ENCODE data around the gene SLC4A9.
A peak's percentile ranks its signal among the peaks of the same experiment; 100 is the strongest.

SLC4A9 gene

DNA sequence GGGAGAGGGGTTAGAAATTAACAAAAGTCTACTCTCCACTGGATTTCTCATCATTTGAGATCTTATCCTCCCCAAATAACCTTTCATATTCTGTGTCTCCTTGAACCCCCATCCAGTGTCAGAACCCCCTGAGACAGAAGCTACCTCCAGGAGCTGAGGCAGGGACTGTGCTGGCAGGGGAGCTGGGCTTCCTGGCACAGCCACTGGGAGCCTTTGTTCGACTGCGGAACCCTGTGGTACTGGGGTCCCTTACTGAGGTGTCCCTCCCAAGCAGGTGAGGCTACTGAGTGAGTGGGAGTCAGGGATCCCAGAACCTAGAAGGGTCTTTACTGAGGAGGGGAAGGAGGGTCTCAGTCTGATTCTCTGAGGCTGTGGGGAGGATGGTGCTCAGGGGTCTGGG, 1.9 kb downstream of the SLC4A9 start:
- no peak for DNase-seq (ENCODE audit: low read depth)

DNA sequence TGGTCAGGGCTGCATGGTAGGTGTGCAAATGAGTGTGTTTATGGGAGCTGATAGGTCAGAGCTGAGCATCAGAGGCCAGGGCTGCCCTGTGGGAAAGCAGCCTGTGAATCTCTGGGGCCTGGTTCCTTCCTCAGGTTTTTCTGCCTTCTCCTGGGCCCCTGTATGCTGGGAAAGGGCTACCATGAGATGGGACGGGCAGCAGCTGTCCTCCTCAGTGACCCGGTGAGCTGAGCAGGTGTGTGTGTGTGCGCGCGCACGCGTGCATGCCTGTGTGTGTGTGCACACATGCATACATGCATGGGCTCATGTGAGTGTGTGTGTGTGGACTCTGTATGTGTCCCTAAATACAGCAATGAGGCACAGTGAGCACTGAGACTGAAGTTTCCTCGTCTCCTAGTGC, 2.3 kb downstream of the SLC4A9 start:
- no peak for DNase-seq (ENCODE audit: low read depth)

GRCh38 chr5:140362875-140363630, 3.1 kb downstream of the SLC4A9 start:
- DNase-seq (ENCODE audit: low read depth) = peak; percentile 43

- no peak for DNase-seq (ENCODE audit: low read depth)
These were observed 3.9 kb downstream of the SLC4A9 start for GRCh38 chr5:140363631-140364471.

GRCh38 chr5:140364472-140364765, 4.4 kb downstream of the SLC4A9 start:
- no peak for DNase-seq (ENCODE audit: low read depth)

DNA sequence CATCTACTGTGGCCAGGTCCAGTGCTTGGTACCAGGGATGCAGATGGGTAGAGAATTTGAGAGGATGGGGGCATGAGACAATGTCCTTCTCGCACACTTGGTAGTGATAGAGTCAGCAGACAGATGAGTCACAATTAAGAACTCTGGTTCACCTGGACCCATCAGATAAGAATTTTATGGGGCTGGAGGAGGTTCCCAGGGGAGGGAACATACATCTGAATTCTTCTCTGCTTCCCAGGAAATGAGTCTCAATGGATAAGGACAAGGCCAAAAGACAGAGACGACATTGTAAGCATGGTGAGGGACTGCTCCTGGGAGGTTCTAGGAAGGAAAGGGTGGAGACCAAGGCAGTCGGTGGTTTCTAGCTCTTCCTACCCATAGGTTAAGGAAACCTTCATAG, 5.3 kb downstream of the SLC4A9 start:
- no peak for DNase-seq (ENCODE audit: low read depth)

DNA sequence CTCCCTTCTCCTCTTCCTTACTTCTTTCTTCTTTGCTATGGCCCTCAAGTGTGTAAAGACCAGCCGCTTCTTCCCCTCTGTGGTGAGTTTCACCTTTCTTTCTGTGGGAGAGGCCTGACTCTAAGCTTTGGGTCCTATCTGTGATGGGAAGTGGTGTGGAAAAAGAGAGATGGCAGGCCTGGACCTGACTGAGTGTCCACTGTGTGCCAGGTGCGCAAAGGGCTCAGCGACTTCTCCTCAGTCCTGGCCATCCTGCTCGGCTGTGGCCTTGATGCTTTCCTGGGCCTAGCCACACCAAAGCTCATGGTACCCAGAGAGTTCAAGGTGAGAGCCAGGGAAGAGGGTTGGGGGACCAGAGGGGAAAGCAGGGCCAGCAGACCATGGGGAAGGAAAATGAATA, 5.9 kb downstream of the SLC4A9 start:
- no peak for DNase-seq (ENCODE audit: low read depth)

GRCh38 chr5:140366589-140367255, 6.7 kb downstream of the SLC4A9 start:
- DNase-seq (ENCODE audit: low read depth) = no peak

- no peak for DNase-seq (ENCODE audit: low read depth)
These were observed 7.4 kb downstream of the SLC4A9 start for GRCh38 chr5:140367256-140368013.

DNA sequence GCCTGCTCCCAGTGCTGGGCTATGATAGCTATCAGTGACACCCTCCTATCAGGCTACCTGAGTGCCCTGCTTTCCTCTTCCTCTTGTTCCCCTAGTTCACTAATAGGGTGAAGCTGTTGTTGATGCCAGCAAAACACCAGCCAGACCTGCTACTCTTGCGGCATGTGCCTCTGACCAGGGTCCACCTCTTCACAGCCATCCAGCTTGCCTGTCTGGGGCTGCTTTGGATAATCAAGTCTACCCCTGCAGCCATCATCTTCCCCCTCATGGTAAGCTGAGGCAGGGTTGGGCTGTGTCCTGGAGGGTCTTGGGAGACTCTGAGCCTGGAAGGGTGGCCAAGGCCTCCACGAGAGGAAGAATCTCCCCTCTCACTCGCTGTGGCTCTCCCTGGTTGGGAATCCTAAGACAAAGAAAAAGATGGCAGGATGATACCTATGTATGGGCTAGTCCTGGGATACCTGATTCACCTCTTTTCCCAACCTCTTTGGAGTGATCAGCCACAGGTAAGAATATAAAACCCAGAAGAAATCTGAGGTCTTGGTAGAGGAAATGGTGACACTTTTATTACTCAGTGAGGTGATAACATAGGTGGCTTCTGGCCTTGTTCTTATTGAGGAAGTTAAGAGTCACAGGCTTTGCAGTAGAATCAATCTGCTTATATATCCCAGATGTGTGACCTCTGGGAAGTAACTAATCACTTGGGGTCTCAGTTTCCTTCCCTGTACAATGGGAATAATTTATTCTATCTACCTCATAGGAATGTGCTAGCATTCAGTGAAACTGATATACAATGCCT, 11.6 kb downstream of the SLC4A9 start:
- DNase-seq (ENCODE audit: low read depth) = no peak

DNA sequence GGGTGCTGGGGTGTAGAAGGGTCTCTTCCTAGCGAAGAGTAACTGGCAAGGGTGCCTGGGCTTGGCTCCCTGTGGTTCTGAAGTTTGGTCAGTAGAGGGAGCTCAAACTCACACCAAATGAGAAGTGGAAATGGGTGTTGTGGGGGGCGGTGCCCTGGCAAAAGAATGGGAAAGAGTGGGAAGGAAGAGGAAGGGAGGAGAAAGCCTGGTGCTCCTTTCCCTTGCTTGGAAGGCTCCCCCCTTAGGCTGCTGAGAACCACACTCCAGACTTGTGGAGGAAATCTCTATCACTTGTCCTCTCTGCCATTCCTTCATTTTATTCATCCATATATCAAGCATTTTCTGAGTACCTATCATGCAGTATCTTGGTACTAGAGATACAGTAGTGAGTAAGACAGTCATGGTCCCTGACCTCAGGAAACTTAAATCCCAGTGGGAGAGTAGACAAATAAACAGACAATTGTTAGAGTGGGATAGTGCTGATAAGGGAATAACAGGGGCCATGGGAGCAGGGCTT, 13.0 kb downstream of the SLC4A9 start:
- DNase-seq (ENCODE audit: low read depth) = peak; percentile 67

DNA sequence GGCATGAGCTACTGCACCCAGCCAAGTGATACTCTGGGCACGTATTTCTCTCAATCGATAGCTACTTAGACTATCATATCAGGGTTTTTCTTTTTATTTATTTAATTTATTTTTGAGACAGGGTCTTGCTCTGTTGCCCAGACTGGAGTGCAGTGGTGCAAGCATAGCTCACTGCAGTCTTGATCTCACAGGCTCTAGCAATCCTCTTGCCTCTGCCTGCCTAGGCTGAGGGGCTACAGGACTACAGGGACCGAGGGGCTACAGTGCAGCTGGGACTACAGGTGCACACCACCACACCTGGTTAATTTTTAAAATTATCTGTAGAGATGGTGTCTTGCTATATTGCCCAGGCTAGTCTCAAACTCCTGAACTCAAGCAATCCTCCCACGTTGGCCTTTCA, 21.4 kb downstream of the SLC4A9 start:
- DNase-seq (ENCODE audit: low read depth) = no peak

DNA sequence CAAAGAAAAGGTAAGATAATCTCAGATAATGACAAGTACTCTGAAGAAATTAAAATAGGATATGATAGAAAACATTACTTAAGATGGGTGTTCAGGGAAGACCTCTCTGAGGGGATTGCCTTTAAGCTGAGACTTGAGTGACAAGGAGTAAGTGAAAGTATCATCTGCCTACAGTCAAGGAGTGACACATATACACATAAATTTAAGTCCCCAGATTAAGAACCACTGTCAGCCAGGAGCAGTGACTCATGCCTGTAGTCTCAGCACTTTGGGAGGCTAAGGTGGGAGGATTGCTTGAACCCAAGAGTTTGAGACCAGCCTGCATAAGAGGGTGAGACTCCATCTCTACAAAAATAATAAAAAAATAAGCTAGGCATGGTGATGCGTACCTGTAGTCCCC, 22.0 kb downstream of the SLC4A9 start:
- no peak for DNase-seq (ENCODE audit: low read depth)

- no peak for DNase-seq (ENCODE audit: low read depth)
These were observed 22.9 kb downstream of the SLC4A9 start for GRCh38 chr5:140382866-140383265.

- peak; percentile 52 for DNase-seq (ENCODE audit: low read depth)
These were observed 23.3 kb downstream of the SLC4A9 start for GRCh38 chr5:140383300-140383699.

DNA sequence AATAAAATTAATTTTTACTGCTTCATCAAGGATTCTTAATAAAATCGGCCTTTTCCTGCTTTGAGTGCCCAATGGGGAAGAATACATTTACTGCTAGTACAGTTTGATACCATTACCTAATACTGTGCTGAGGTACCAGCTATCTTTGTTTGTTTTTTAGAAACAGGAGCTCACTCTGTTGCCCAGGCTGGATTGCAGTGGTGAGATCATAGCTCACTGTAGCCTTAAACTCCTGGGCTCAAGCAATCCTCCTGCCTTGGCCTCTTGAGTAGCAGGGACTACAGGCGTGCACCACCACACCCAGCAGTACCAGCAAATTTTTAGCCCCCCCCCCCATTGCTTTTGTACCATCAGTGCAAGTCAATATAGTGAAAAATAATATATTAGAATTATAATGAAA, 28.1 kb downstream of the SLC4A9 start:
- DNase-seq (ENCODE audit: low read depth) = no peak

DNA sequence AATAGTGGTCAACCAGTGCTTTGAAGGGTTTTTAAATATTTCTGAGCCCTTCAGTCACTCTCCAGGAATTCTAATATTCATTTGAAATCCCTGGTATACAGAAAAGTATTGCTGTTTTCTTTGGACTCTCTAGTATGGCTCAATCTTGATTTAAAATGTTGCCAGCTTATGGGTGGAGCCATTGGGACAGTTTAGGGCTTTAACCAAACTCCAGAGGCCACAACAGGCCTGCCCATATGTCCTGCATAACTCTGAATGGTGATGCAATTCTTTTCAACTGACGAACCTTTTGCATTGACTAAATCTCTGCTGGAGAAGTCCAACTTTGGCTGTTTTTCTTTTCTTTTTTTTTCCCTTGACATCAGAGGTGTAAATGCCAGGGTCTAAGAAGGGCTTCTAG, 31.3 kb downstream of the SLC4A9 start:
- peak; percentile 40 for DNase-seq (ENCODE audit: low read depth)

DNA sequence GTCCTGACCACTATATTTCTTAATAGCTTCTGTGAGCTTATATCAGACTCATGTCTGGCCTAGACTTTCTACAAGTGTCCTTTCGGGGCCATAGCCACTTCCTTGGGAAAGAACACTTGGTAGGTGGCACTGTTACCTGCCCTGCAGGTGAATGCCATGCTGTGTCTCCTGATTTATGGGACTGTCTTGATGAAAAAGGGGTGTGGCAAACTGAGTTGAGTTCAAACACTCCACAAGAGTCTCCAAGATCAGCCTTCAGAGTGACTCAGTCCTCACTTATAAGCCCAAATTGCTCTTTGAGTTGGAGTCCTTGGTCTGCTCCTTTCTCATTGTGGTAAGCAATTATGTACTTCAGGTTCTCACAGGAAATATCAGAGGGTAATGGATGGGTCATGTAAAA, 31.7 kb downstream of the SLC4A9 start:
- no peak for DNase-seq (ENCODE audit: low read depth)

- no peak for DNase-seq (ENCODE audit: low read depth)
These were observed 33.7 kb downstream of the SLC4A9 start for GRCh38 chr5:140393738-140394137.

GRCh38 chr5:140398379-140398811, 38.4 kb downstream of the SLC4A9 start:
- DNase-seq (ENCODE audit: low read depth) = peak; percentile 49
